GM12875 (cell line): ENCODE data around the gene SPTBN5.

ENCODE experiments used
- H3K4me3 ChIP-seq: one replicate; pipeline ENCODE4 v1.5.1; 2011; ENCODE audit warnings: low read depth, low read length, control low read depth
- CTCF ChIP-seq: IDR thresholded peaks from 2 replicates; pipeline ENCODE4 v1.5.1; 2011; ENCODE audit warnings: low read depth, mild to moderate bottlenecking, control low read depth, inconsistent platforms, low read length, moderate library complexity, borderline replicate concordance; ENCODE audit not compliant: insufficient read depth

The SPTBN5 gene

GRCh38 chr15:41868321-41868720, 25.5 kb downstream of the SPTBN5 start:
- TF ChIP-seq CTCF, result no peak
- no peak overlapping the region for H3K4me3 ChIP-seq

- no peak overlapping the region for H3K4me3 ChIP-seq
- TF ChIP-seq CTCF, result no peak
Observed at GRCh38 chr15:41866872-41867579, 26.8 kb downstream of the SPTBN5 start.

- no peak overlapping the region for H3K4me3 ChIP-seq
- no peak for TF ChIP-seq CTCF
Observed at GRCh38 chr15:41866263-41866703, 27.6 kb downstream of the SPTBN5 start.

- H3K4me3 ChIP-seq, result no peak overlapping the region
- no peak for TF ChIP-seq CTCF
Observed at GRCh38 chr15:41865490-41866055, 28.3 kb downstream of the SPTBN5 start.

GRCh38 chr15:41862515-41863116, 31.2 kb downstream of the SPTBN5 start:
- H3K4me3 ChIP-seq, result no peak overlapping the region
- TF ChIP-seq CTCF, result no peak

GRCh38 chr15:41861736-41862356, 32.0 kb downstream of the SPTBN5 start:
- no peak overlapping the region for H3K4me3 ChIP-seq
- no peak for TF ChIP-seq CTCF
